Trophoblast cell (in vitro differentiated cells and primary cell): Measurements from ENCODE around the gene ERG. TPM values are rescaled to one million over a fixed set of nuclear protein-coding genes. Genes with fewer than 3 reads are reported as not detected.

Source experiments
- DNase-seq, 2 donors: peaks; one replicate each; pipeline ENCODE4 v3.0.0-alpha.2; 2016
- H2AFZ ChIP-seq: 2 replicates; pipeline ENCODE4 v1.6.1; 2013; ENCODE audit warnings: low read length, moderate library complexity, mild to moderate bottlenecking; ENCODE audit not compliant: insufficient read depth, poor library complexity
- H2AK5ac ChIP-seq: 2 replicates; pipeline ENCODE4 v1.6.1; 2013; ENCODE audit warnings: mild to moderate bottlenecking, low read length
- H2BK120ac ChIP-seq: 2 replicates; pipeline ENCODE4 v1.6.1; 2013; ENCODE audit warnings: low read length, mild to moderate bottlenecking, moderate library complexity; ENCODE audit not compliant: insufficient read depth, poor library complexity
- H2BK12ac ChIP-seq: 2 replicates; pipeline ENCODE4 v1.6.1; 2013; ENCODE audit warnings: mild to moderate bottlenecking, low read length, moderate library complexity
- H2BK5ac ChIP-seq: 2 replicates; pipeline ENCODE4 v1.6.1; 2013; ENCODE audit warnings: low read length, low read depth, moderate library complexity, mild to moderate bottlenecking; ENCODE audit not compliant: poor library complexity
- H3K14ac ChIP-seq: 2 replicates; pipeline ENCODE4 v1.6.1; 2013; ENCODE audit warnings: mild to moderate bottlenecking, low read length
- H3K18ac ChIP-seq: 2 replicates; pipeline ENCODE4 v1.6.1; 2013; ENCODE audit warnings: mild to moderate bottlenecking, low read length
- H3K23ac ChIP-seq: 2 replicates; pipeline ENCODE4 v1.6.1; 2013; ENCODE audit warnings: low read length
- H3K27ac ChIP-seq: 2 replicates; pipeline ENCODE4 v1.5.1; 2013; ENCODE audit warnings: low read depth, mild to moderate bottlenecking, inconsistent platforms, low read length, moderate library complexity
- H3K27me3 ChIP-seq: 2 replicates; pipeline ENCODE4 v1.6.1; 2013; ENCODE audit warnings: inconsistent platforms, mild to moderate bottlenecking, low read length, moderate library complexity; ENCODE audit not compliant: insufficient read depth
- H3K36me3 ChIP-seq, 2 experiments: 1 replicate in 1 of 2; 2 replicates in 1 of 2; pipeline ENCODE4 v1.6.1; 2013; ENCODE audit warnings: low read length in 2 of 2, mild to moderate bottlenecking in 2 of 2, moderate library complexity in 1 of 2; ENCODE audit not compliant: insufficient read depth in 2 of 2, control insufficient read depth in 1 of 2
- H3K4ac ChIP-seq: 2 replicates; pipeline ENCODE4 v1.6.1; 2013; ENCODE audit warnings: low read depth, mild to moderate bottlenecking, low read length, moderate library complexity
- H3K4me1 ChIP-seq, 2 experiments: 1 replicate in 1 of 2; 2 replicates in 1 of 2; pipeline ENCODE4 v1.6.1; 2013; ENCODE audit warnings: low read length in 2 of 2, mild to moderate bottlenecking in 2 of 2, moderate library complexity in 1 of 2; ENCODE audit not compliant: insufficient read depth in 2 of 2, control insufficient read depth in 1 of 2
- H3K4me2 ChIP-seq: 2 replicates; pipeline ENCODE4 v1.6.1; 2013; ENCODE audit warnings: inconsistent platforms, mild to moderate bottlenecking, low read length, moderate library complexity
- H3K4me3 ChIP-seq: 2 replicates; pipeline ENCODE4 v1.5.1; 2013; ENCODE audit warnings: mild to moderate bottlenecking, low read depth, low read length, inconsistent platforms
- H3K79me1 ChIP-seq: one replicate; pipeline ENCODE4 v1.6.1; 2013; ENCODE audit warnings: low read length
- H3K79me2 ChIP-seq: 2 replicates; pipeline ENCODE4 v1.6.1; 2013; ENCODE audit warnings: low read length, mild to moderate bottlenecking; ENCODE audit not compliant: control insufficient read depth, insufficient read depth, poor library complexity
- H3K9ac ChIP-seq: 2 replicates; pipeline ENCODE4 v1.6.1; 2013; ENCODE audit warnings: mild to moderate bottlenecking, low read length
- H3K9me3 ChIP-seq: 2 replicates; pipeline ENCODE4 v1.6.1; 2013; ENCODE audit warnings: low read depth, mild to moderate bottlenecking, control low read depth, inconsistent platforms, low read length; ENCODE audit not compliant: insufficient read depth
- H4K12ac ChIP-seq: 2 replicates; pipeline ENCODE4 v1.6.1; 2013; ENCODE audit warnings: low read depth, mild to moderate bottlenecking, low read length, moderate library complexity
- H4K8ac ChIP-seq: 2 replicates; pipeline ENCODE4 v1.6.1; 2013; ENCODE audit warnings: low read depth, mild to moderate bottlenecking, low read length, moderate library complexity
- H4K91ac ChIP-seq: one replicate; pipeline ENCODE4 v1.6.1; 2013; ENCODE audit warnings: low read depth, mild to moderate bottlenecking, low read length, moderate library complexity
- WGBS: extraction: QIAGEN DNeasy Blood & Tissue Kit; methylation state at CpG from one replicate; pipeline ENCODE4 v1.1.7; 2013; ENCODE audit warnings: missing lambda C conversion rate; ENCODE audit not compliant: insufficient read length, insufficient coverage; ENCODE audit errors: extremely low coverage; 5-methylcytosine and 5-hydroxymethylcytosine counted together
- polyA plus RNA-seq: library from polyadenylated mRNA; stranded (reverse); fragments of 200-250 nt; gene quantifications from 2 replicates; pipeline ENCODE4 v1.2.3, GENCODE V29; 2013

The ERG gene
- polyA plus RNA-seq = 0.01 and 0.08 TPM in 2 replicates

- H3K36me3 ChIP-seq = no peaks in the 10 kb centered on the region
- H2AK5ac ChIP-seq = no peak within 1 kb of the TSS
- no peak within 1 kb of the TSS for H4K8ac ChIP-seq
- no peak within 1 kb of the TSS for H3K4ac ChIP-seq
- no peak within 1 kb of the TSS for H3K14ac ChIP-seq
- H3K4me1 ChIP-seq = peaks cover under 1% of the 10 kb centered on the region in 2 experiments
- no peak within 1 kb of the TSS for H2BK5ac ChIP-seq
- no peak within 1 kb of the TSS for H3K27ac ChIP-seq
- H3K4me3 ChIP-seq = no peak within 1 kb of the TSS
- H3K79me1 ChIP-seq = no peaks in the 10 kb centered on the region
- no peak within 1 kb of the TSS for H2AFZ ChIP-seq
- no peaks in the 10 kb centered on the region for H3K9me3 ChIP-seq
- no peak within 1 kb of the TSS for H3K18ac ChIP-seq
- H2BK120ac ChIP-seq = no peak within 1 kb of the TSS
- H3K79me2 ChIP-seq = no peaks in the 10 kb centered on the region
- no peak within 1 kb of the TSS for H3K4me2 ChIP-seq
- H3K9ac ChIP-seq = no peak within 1 kb of the TSS
- no CpG with 5 or more reads among the region's 12 CpGs for WGBS
- no peak within 1 kb of the TSS for H3K23ac ChIP-seq
- H4K91ac ChIP-seq = peak within 1 kb of the TSS; percentile 29
- no peak within 1 kb of the TSS for H2BK12ac ChIP-seq
- DNase-seq = no peak
- H4K12ac ChIP-seq = no peak within 1 kb of the TSS
- no peaks in the 10 kb centered on the region for H3K27me3 ChIP-seq
Measured at GRCh38 chr21:38498057-38498833, at the start of gene ERG. Gene ERG, minus strand, starts transcription at chr21:38498477. Its CDS starts 97 bp downstream, at chr21:38498380.

GRCh38 chr21:38544661-38545060, 46.4 kb upstream of the ERG start:
- Histone ChIP-seq H2BK120ac (no peak overlapping the region), H3K14ac (no peak overlapping the region), H3K4me3 (no peak overlapping the region), H3K4me1 (no peaks in the 10 kb centered on the region), H2BK12ac (no peak overlapping the region), H3K79me2 (no peaks in the 10 kb centered on the region), H3K4ac (no peak overlapping the region), H3K18ac (no peak overlapping the region), H3K36me3 (no peaks in the 10 kb centered on the region), H2BK5ac (no peak overlapping the region), H3K9me3 (no peaks in the 10 kb centered on the region), H2AFZ (no peak overlapping the region), H3K4me2 (no peak overlapping the region), H4K91ac (no peak overlapping the region), H3K79me1 (no peaks in the 10 kb centered on the region), H3K9ac (no peak overlapping the region), H3K23ac (no peak overlapping the region), H2AK5ac (no peak overlapping the region), H3K27me3 (no peaks in the 10 kb centered on the region), H4K8ac (no peak overlapping the region), H3K27ac (no peak overlapping the region), H4K12ac (no peak overlapping the region)
- DNase-seq = no peak
- no CpG with 5 or more reads among the region's 2 CpGs for WGBS

GRCh38 chr21:38542263-38542662, 44.0 kb upstream of the ERG start:
- H3K23ac ChIP-seq = no peak overlapping the region
- WGBS = no CpG with 5 or more reads among the region's 4 CpGs

GRCh38 chr21:38538353-38538752, 40.1 kb upstream of the ERG start:
- no peak overlapping the region for H2BK120ac ChIP-seq
- H3K4me2 ChIP-seq = no peak overlapping the region
- H3K27me3 ChIP-seq = no peaks in the 10 kb centered on the region
- H4K8ac ChIP-seq = no peak overlapping the region
- H3K79me2 ChIP-seq = no peaks in the 10 kb centered on the region
- no peak for DNase-seq
- no peak overlapping the region for H3K14ac ChIP-seq
- WGBS = no CpG with 5 or more reads among the region's 1 CpG
- no peaks in the 10 kb centered on the region for H3K79me1 ChIP-seq
- no peak overlapping the region for H2BK5ac ChIP-seq
- H2AFZ ChIP-seq = no peak overlapping the region
- no peak overlapping the region for H3K9ac ChIP-seq
- H4K91ac ChIP-seq = no peak overlapping the region
- H3K23ac ChIP-seq = no peak overlapping the region
- no peaks in the 10 kb centered on the region for H3K36me3 ChIP-seq
- no peaks in the 10 kb centered on the region for H3K9me3 ChIP-seq
- H4K12ac ChIP-seq = no peak overlapping the region
- H3K4ac ChIP-seq = no peak overlapping the region
- no peak overlapping the region for H3K4me3 ChIP-seq
- H3K18ac ChIP-seq = no peak overlapping the region
- H2BK12ac ChIP-seq = no peak overlapping the region
- no peak overlapping the region for H2AK5ac ChIP-seq
- H3K27ac ChIP-seq = no peak overlapping the region
- H3K4me1 ChIP-seq = no peaks in the 10 kb centered on the region

More at GRCh38 chr21:38542263-38542662, 44.0 kb upstream of the ERG start:
- H3K4me2 ChIP-seq = no peak overlapping the region
- no peak overlapping the region for H4K8ac ChIP-seq
- H3K36me3 ChIP-seq = no peaks in the 10 kb centered on the region
- no peaks in the 10 kb centered on the region for H3K27me3 ChIP-seq
- no peaks in the 10 kb centered on the region for H3K79me1 ChIP-seq
- no peak overlapping the region for H3K18ac ChIP-seq
- H2AFZ ChIP-seq = no peak overlapping the region
- H3K27ac ChIP-seq = no peak overlapping the region
- H3K9me3 ChIP-seq = no peaks in the 10 kb centered on the region
- no peak overlapping the region for H2BK120ac ChIP-seq
- no peak overlapping the region for H3K4me3 ChIP-seq
- no peak overlapping the region for H2BK5ac ChIP-seq
- no peak overlapping the region for H3K9ac ChIP-seq
- no peaks in the 10 kb centered on the region for H3K79me2 ChIP-seq
- no peak overlapping the region for H4K91ac ChIP-seq
- H4K12ac ChIP-seq = no peak overlapping the region
- no peak overlapping the region for H3K14ac ChIP-seq
- H2AK5ac ChIP-seq = no peak overlapping the region
- no peak overlapping the region for H3K4ac ChIP-seq
- H3K4me1 ChIP-seq = no peaks in the 10 kb centered on the region
- DNase-seq = no peak
- no peak overlapping the region for H2BK12ac ChIP-seq
